NCI-H2081 (cell line): Measurements from ENCODE around the gene SLC43A1.

Experiments used
- DNase-seq, 2 experiments: peaks; one replicate each; lab custom pipeline; 2025; lab: John Stamatoyannopoulos, UW

The SLC43A1 gene

DNA sequence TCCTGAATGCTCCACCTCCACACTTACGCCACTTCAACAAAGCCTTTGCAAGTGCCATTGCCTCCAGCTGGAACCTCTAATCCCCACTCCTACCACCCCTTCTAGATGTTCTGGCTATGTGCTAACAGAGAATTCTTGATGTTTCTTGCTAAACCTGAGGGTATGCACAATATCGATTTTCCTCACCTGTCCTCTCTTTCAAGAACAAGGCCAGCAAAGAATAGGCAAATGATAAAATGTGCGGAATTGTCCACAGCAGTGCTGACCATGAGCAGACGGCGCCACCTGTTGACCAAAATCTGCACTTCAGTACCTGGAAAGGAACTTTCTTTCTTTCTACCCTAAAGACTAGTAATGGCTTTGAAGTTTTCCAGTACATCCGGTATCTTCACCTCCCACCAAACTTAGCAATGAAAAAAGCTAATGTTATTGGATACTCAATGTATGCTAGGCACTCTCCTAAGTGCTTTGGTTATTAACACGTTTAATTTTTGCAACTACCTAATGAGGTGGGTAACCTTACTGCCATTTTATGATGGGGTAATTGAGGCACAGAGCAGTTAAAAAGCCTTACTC lies 11.6 kb upstream of the SLC43A1 start:
- DNase-seq = peak; percentile 35 to 55

DNA sequence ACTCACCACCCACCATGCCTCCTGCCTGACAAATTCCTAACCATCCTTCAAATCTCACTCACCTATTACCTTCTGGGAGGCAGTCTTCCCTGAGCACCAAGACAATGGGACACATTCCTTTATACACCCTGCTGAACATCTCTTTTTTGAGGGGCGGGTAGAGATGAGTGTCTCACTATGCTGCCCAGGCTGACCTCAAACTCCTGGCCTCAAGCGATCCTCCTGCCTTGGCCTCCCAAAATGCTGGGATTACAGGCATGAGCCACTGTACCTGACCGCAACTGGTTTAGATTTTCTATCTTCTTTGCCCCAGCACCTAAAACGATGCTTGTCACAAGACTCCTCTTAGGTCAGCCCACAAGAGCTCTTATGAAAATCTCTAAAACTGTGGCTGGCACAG lies 7.9 kb upstream of the SLC43A1 start:
- no peak for DNase-seq

DNA sequence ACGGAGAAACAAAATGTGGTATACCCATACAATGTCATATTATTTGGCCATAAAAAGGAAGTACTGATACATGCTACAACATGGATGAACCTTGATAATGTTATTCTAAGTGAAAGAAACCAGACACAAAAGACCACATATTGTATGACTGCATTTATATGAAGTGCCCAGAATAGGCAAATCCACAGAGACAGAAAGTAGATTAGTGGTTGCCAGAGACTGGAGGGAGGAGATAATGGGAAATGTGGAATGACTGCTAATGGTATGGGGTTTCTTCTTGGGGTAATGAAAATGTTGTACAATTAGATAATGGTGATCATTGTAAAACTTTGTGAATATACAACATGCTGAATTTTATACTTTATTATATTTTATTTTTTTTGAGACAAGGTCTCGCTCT lies 5.6 kb upstream of the SLC43A1 start:
- no peak for DNase-seq

DNA sequence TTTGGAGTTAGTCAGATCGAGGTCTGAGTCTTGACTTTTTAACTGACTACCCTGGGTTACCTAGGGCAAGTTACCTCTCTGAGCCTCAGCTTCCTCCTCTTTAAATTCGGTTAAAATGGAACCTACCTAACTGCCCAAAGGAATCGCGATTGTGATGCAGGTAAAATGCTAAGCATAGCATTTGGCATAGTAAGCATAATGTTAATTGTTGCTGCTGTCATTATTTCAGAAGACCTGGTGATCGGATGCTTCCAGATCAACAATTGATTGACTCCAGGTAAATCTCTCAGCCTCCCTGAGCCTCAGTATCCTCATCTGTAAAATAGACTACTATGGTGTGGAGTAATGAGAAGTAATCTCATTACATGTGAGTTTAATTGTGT lies 550 bp upstream of the SLC43A1 start:
- DNase-seq = no peak

DNA sequence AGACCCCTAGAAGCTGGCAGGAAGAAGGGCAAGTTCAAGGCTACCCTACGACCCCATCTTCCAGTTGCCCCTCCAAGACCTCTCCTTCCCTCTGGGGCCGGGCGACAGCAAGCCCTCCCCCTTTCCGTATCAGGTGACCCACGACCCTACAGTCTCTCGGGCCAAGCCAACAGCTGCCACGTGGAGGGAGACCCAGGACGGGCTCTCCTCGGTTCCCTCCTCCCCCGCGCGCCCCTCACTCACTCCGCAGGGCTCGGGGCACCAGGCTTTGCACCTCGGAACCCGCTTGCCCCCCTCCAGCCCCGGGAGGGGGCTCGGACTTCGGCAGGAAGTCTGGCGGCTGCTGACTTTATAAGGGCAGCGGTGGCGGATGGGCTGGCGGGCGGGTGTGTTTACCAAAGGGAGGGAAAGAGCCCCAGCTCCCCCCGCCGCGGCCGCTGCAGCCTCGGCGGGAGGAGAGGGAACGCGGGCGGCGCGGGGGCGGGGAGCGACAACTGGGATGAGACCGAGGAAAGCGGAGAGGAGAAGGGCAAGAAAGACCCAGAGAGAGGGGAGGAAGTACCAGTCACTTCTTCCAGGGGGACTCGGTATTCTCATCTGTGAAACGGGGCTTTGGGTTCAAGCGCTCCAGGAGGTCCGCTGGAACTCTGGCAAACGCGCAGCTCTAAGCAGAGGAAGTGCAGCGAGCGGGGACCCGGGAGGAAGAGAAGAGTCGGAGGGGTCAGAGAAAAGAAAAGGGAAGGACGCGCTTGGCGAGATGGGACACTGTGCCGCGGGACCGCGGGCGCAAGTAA lies 767 bp downstream of the SLC43A1 start:
- DNase-seq = peak; percentile 68 to 73

DNA sequence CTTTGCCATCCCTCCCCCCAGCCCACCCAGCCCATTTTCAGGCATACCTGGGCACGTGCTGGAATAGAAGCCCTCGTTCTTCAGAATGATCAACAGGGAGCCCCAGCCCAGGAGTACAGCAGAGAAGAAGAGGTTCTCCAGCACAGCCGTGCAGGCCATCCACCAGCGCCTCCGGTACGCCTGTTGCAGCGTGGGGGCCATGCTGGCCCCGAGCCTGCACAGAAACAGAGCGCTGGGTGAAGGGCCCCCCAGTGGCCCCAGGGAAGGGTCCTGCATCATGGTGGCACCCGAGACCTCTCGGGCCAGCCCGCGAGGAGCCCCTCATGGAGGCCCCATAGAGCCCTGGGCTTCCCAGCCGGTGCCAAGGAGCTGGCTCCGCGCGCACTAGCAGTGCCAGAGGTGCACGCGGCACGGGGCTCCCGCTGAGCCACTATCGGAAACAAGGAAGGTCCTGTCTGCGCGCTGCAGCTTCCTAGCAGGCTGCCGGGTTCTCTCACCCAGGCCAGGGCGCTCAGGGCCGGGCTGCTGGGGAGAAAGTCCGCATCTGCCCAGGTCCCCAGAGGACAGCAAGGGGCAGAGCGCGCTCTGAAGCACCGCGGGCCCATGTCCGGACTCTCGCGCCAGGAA lies 1.5 kb downstream of the SLC43A1 start:
- DNase-seq = peak; percentile 38 to 41

DNA sequence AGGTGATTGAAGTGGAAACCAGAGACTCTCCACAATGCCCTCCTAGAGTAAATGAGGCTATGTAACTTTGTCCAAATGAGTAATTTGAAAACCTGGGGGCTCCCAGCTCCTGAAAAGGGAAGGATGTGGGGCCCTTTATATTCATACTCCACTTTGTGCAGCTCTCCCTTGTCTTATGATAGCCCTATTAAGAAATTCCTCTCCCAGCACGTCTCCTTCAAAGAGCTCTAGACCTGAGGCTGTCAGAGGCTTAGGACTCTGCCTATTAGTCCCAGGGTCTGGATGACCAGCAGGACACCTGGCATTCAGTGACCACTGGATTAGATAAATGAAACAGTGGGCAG lies 2.1 kb downstream of the SLC43A1 start:
- no peak for DNase-seq

DNA sequence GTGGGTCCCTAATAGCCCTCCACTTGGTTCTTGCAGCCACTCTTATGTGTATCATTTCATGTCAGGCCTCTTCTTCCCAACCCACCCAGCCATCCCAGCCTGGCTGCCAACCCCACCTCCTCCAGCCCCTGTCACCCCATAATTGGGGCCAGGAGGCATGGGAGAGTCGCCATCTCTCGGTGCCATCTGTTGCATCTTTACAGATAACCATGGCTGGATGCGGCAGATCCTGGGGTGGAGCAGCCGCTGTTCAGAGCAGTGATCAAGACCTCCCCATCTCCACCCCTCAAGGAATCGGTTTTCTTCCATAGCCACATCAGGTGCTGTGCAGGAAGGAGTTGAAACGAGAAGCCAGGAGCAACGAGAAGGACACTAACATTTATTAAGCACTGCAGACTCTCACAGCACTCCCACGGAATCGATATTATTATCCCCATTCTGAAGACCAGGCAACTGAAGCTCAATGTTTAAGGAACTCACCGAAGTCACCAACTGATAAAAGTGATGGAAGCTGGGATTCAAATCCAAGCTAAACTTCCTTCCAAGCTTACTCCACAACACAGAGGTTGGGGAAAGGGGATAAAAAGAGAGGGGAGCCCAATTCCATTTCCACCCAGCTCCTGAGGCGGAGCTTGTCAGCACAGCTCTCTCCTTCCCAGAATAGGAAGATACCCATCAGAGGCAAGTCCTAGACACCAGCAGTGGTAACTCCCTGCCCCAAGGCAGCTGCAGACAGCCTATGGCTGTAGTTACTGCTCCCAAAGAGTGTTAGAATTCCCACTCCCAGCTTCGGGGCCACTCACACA lies 2.7 kb downstream of the SLC43A1 start:
- DNase-seq = no peak

DNA sequence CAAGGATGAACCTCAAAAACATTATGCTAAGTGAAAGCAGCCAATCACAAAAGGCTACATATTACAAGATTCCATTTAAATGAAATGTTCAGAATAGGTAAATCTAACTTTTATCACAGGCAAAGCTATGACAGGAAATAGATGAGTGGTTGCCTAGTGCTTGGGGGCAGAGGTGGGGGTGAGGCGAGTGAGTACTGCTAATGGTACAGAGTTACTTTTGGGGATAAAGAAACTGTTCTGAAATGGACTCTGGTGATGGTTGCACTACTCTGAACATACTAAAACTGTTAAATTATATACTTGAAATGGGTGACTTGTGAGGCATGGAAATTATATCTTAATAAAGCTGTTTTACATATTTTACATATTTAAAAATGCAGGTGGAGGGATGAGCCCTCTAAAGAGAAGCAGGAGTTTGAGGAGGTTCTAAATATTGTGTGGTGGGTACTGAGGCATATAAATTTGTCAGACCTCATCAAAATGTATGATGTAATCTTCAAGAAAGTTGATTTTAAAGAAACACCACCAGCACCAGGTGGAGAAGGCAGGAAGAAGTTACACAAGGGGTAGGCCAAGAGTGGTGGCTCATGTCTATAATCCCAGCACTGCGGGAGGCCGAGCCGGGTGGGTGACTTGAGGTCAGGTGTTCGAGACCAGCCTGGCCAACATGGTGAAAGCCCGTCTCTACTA lies 3.6 kb downstream of the SLC43A1 start:
- DNase-seq = no peak

DNA sequence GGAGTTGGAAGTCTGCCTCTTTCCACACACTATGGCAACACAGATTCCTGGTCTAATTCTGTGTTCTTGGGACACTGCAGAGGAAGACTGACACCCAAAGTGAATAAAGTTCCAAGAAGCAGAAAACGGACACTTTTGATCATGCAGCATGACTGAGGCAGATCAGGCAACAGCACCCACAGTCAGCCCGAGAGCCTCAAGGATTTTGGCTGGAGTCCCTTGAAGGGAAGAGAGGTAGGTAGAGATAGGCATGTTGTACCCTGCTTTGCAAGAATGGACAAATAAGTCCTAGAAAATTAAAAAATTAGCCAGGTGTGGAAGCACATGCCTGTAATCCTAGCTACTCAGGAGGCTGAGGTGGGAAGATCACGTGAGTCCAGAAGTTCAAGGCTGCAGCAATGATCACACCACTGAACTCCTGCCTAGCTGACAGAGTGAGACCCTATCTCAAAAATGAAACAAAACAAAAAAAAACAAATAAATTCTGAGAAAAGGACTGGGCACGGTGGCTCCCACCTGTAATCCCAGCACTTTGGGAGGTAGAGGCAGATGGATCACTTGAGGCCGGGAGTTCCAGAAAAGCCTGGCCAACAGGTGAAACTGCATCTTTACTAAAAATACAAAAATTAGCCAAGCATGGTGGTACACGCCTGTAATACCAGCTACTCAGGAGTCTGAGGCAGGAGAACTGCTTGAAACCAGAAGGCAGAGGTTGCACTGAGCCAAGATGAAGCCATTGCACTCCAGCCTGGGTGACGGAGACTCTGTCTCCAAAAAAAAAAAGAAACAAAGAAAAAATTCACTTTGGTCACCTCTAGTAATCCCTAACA lies 6.9 kb downstream of the SLC43A1 start:
- no peak for DNase-seq

DNA sequence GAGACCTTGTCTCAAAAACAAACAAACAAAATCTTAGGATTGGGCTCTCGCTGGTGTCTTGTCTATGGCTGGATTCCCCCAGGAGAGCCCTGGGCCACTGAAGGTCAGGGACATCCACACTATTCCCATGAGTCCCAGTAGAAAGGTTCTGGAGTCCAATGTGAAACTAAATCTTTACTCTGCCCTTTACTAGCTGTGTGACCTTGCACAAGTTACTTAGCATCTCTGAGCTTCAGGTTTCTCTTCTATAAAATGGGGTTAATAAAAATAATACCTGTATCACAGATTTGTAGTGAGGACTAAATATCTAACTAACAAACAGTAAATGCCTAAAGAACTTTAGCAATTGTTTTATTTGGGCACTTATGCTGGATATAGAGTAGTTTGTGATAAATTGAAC lies 9.0 kb downstream of the SLC43A1 start:
- no peak for DNase-seq

DNA sequence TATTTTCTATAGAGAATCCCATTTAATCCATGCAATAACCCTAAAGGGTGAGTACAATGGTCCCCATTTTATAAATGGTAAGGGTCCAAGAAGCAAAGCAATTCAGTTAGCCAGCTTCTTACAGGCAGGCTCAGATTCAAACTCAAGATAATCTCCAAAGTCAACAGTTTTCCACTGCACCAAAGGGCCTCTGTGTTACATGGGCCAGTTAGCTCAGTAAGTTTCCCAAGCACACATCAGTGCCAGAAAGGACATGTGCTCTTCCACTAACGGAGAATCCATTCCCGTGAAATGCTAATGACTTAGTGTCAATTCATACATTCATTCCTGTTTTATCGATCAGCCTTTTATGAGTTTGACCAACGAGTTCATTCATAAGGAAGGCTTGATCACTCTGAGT lies 11.0 kb downstream of the SLC43A1 start:
- no peak for DNase-seq

DNA sequence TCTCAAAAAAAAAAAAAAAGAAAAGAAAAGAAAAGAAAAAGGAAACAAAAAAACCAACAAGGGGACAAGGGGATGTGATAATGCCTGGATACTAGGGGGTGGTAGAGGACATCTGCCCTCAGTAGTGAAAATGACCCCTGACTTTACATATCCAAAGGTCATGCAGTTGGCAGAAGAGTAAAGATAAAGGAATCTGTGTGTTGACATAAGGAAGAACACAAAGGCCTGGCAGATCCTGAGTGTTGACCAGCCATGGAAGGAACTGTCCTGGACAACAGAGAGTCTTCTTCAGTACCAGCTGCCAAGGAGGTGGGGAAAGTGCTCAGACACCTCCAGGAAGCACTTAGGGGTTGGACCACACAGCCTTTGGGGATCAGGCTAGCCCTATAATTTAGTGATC lies 12.6 kb downstream of the SLC43A1 start:
- DNase-seq = no peak

DNA sequence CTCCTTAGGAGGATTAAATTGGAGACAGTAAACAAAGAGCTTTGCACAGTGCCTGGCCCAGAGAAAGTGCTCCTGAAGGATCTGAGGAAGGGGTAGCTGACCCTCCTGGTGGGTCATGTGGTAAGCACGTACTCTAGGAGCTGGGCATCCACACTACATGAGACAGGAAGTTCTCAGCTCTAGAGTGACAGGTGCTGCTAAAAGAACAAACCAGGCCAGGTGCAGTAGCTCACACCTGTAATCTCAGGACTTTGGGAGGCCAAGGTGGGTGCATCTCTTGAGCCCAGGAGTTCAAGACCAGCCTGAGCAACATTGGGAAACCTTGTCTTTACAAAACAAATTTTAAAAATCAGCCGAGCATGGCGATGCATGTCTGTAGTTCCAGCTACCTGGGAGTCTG lies 13.1 kb downstream of the SLC43A1 start:
- no peak for DNase-seq

DNA sequence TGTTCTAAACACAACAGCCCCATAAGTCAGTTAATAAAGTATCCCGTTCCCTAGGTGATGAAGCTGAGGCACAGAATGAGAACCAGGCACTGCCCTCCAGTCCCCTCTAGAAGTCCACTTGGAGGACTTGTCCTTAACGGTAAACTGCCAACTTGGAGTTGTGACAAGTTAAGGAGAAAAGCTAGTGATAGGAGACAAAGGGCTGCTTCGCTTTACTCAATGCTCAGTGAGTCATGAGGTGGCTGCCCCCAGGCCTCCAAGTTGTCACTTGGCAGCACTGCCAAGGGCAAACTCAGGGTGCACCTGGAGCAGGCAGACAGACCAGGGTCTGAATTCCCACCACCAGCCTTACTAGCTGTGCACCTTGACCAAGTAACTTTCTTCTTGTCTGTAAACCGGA lies 13.5 kb downstream of the SLC43A1 start:
- DNase-seq = no peak

DNA sequence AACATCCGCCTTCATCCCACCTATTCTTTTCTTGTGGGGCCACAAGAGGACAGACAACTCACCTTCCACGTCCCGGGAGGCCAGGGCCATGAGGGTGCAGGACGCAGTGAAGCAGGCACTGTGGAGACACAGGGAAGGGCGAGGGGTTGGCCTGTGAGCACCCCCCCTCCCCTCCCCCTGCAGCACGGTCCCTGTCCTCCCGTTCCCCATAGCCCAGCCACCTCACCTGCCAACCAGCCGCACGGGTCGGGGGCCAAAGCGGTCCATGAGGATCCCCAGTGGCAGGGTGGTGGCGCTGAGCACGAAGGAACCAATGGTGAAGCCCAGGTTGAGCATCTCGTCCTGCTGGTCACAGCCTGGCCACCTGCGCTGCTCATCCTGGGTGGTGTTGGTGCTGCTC lies 14.6 kb downstream of the SLC43A1 start:
- no peak for DNase-seq

DNA sequence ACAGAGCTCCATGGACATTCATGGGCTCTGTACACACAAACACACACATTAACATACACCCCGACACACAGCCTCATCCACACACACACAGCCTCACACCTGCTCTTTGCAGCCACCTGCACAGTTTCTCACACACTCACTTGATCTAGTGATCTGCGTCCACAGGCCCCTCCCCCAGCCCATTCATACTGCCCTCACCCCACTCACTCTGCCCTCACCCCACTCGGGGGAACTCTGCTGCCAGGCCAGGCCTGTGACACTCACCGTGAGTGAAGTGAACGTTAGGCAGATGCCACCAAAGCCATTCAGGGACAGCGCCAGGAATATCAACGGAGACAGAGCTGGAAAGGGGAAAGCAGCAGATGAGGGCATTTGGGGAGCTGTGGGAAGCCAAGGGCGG lies 15.0 kb downstream of the SLC43A1 start:
- DNase-seq = no peak

DNA sequence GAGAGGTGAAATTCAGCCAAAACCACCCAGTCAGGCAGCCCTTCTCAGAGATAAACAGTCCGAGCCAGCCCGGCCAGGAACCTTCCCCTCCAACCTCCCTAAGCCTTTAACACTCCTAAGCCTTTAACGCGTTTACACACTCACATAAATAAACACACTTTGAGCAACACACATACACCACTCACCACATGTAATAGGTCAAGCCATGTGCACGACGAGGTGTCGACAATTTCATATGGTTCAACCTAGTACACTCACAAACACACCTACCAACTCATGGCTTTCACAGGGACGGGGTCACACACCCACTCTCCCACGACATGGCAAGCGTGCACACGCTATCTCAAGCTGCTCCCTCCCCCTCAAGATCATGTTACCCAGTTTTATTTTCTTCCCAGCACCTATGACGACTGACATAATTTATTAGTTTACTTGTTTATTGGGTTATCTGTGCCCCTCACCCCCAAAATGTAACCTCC lies 15.5 kb downstream of the SLC43A1 start:
- no peak for DNase-seq

DNA sequence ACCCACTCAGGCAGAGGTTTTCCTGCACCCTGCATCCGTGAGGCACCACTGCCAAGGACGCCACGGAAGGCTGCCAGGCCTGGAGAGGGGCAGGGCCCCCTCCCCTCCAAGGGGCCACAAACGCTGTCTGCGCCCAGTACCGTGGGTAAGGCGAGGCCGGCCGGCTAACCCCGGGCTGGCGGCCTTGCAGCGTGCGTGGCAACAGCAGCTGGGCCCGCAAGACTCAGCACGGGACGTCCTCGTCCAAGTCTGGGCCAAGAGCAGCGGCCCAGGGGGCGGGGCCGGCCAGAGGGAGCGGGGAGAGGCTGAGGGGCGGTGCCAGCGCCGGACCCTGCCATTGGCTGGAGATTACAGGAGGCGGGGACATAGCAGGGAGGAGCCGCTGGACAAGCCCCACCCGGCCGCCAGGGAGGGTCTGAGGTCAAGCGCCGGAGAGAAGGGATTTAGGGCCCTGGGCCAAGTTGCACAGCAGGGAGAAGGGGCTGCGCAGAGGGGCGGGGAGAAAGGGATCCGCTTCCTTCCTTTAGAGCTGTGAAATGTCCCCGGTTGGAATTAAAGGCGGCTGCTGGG lies 16.0 kb downstream of the SLC43A1 start:
- no peak for DNase-seq

DNA sequence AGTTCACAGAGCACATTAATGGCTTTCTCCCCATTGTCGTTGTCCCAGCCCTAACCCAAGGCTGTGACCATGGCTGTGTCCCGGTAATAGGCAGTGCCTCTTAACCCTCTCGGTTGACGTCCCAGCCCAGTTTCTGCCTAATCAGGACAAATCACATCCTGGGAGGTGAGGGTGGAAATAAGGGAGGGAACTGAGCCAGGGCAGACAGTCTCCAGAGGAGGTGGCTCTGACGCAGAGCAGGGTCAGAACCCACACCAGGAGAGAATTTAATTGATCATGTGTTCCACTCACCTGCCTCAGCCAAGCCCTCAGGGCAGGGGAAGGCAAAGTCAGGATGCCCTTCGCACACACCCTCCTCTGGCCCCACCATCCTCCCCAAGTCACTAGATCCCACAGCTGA lies 17.0 kb downstream of the SLC43A1 start:
- no peak for DNase-seq
